IPS-15b (cell line): ENCODE results near the gene SH2D7.

Source experiments
- H3K27me3 ChIP-seq: one replicate; pipeline ENCODE4 v1.6.1; 2013; ENCODE audit warnings: low read length; ENCODE audit not compliant: control insufficient read depth, insufficient read depth
- H3K36me3 ChIP-seq: one replicate; pipeline ENCODE4 v1.6.1; 2013; ENCODE audit warnings: low read length; ENCODE audit not compliant: control insufficient read depth, insufficient read depth
- H3K4me1 ChIP-seq: one replicate; pipeline ENCODE4 v1.6.1; 2013; ENCODE audit warnings: mild to moderate bottlenecking, low read length; ENCODE audit not compliant: control insufficient read depth, insufficient read depth
- H3K4me3 ChIP-seq: one replicate; pipeline ENCODE4 v1.5.1; 2013; ENCODE audit warnings: low read depth, low read length
- H3K9ac ChIP-seq: one replicate; pipeline ENCODE4 v1.6.1; 2013; ENCODE audit warnings: low read depth, mild to moderate bottlenecking, low read length
- H3K9me3 ChIP-seq: one replicate; pipeline ENCODE4 v1.6.1; 2013; ENCODE audit warnings: mild to moderate bottlenecking, low read length; ENCODE audit not compliant: control insufficient read depth, insufficient read depth

SH2D7 gene

DNA sequence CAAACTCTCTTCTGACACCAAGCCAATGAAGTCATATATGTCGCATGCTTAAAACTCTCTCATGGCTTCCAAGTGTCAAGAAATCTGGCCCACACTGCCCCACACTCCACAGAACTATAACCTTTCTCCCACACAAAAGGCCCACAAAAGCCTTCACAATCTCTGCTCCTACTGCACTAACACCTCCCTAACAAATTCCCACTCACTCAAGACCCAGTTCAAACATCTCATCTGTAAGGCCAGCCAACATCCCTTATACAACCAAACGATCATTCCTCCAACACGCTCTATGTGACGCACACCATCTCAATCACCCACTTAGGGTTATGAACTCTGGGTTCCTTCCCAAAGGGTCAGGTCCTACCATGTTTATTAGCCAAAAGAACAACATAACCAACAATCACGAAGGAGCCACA is 28.4 kb upstream of the SH2D7 start:
- Histone ChIP-seq H3K36me3 (no peaks in the 10 kb centered on the region), H3K27me3 (no peaks in the 10 kb centered on the region), H3K9me3 (no peaks in the 10 kb centered on the region), H3K4me3 (no peak overlapping the region), H3K4me1 (peaks cover 8% of the 10 kb centered on the region), H3K9ac (no peak overlapping the region)

DNA sequence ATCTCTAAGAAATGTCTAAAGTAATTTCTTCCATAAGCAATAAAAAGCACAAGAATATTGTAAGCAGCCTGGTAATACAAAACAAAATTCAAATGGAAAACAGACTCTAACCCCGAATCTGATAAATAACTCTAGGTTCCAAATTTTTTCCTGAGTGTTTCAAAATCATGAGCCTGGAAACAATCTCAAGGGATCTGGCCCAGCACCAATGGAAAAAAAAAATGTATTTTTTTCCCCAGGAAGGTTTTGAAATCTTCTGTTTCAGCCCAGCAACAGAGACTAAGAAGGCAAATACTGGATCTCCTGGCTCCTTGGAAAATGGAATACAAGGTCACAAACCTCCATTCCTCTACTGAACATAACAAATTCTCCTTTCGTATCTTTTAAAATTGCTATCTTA is 27.8 kb upstream of the SH2D7 start:
- no peak overlapping the region for H3K9ac ChIP-seq
- H3K4me3 ChIP-seq = no peak overlapping the region
- H3K4me1 ChIP-seq = peaks cover 11% of the 10 kb centered on the region
- no peaks in the 10 kb centered on the region for H3K27me3 ChIP-seq
- no peaks in the 10 kb centered on the region for H3K36me3 ChIP-seq
- H3K9me3 ChIP-seq = no peaks in the 10 kb centered on the region

DNA sequence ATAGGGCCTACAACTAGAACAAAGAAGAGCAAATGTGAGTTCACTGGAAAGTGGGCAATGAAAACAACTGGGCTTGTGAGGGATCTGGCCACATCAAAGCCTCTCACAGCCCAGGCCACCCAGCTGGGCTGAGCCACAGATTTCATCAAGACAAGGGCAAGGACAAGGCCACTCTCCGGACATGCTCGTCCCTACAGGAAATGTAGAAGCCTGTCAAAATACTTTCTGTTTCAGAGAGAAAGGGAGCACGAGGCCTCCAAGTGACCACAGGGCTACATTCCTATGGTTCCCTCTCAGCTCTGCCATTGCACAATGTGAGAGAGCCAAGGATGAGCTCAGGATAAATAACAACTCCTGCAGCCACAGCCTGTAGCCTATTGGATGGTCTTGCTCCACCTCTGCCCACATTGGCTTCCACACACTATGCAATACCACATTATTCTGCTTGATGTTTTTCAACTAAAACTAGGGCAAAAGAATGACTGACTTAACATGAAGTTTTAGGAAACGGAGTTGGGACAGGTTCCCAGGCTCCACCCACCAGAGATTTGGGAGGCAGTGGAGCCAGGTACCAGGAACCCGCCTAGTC is 27.0 kb upstream of the SH2D7 start:
- Histone ChIP-seq H3K9me3 (no peaks in the 10 kb centered on the region), H3K27me3 (no peaks in the 10 kb centered on the region), H3K9ac (no peak overlapping the region), H3K4me1 (peaks cover 13% of the 10 kb centered on the region), H3K36me3 (no peaks in the 10 kb centered on the region), H3K4me3 (no peak overlapping the region)

DNA sequence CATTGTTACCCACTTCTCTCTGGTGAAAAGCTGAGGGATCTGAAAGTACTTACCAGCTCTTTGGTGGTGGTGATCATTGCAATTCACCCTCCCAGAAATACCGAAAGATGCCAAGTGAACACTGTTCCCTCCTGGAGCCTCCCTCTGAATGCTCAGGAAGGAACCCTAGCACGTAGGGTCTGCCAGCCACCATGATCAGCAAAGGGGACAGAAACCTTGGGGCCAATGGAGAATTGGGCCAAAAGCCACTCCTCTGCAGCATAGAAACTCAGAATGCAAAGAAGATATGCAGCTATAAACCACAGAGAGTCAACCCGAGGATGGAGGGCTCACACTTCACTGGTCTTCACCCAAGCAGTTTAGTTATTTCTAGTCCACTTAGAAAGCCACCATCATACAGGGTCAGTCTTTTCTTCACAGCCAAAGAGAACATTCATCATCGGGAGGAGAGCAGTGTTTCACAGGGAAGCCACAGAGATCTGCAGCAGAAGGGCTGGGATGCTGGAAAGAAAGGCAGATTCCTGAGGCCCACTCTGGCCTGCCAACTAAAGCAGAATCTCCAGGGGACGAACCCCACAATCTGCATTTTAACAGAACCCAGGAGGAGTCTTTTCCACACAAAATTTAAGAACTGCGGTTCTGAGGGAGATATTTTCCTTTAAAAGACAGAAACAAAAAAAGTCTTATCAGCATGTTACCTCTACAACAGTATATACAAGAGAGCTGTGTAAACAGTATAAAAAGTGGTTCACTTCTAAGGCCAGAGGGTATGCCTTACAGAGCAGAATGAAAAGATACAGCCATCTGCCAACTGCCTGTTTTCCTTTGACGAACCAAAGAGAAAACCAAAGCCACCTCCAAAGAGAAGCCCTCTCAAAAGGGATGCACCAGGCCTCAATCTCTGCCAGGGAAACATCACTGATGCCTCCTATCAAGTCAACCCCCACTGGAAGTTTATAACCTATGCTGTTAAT is 26.1 kb upstream of the SH2D7 start:
- no peaks in the 10 kb centered on the region for H3K36me3 ChIP-seq
- no peaks in the 10 kb centered on the region for H3K27me3 ChIP-seq
- no peak overlapping the region for H3K4me3 ChIP-seq
- H3K9me3 ChIP-seq = no peaks in the 10 kb centered on the region
- peaks cover 13% of the 10 kb centered on the region for H3K4me1 ChIP-seq
- no peak overlapping the region for H3K9ac ChIP-seq

DNA sequence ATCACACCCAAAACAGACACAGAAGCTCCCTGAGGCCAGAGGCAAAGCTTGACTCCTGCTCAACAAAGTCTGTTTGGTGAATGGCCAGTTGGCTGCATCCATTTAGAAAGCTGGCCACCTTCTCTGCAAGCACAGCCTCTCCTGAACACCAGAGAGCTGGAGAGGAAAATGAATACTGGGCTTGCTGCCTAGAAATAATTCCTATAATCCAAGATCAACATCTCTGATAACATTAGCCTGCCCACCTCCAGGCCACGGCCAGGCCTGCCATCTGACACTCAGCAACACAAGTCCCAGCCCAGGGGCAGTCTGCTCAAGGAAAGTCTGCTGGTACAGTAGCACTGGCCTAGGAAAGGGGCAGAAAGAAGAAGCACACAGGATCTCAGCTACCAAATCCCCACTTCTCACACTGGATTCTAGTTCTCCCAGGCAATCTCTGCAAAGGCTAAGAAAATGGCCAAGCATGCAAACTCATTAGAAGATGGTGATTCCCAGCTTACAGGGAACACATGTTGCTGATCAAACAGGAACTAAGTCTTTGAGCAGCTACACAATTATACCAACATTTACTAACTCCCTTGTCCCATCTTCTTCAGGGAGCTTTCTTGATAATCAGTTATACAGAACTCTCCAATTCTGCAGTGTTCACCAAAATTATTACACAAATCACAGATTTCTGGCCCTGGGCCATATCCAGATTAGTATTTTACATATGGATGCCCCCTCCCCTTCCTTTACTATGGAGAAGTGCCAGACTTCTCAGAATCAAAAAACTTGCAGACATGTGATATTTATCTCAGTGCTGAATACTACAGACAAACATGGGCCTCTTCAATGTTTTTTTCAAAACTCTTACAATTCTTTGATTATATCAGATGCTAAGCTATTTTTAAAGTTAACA is 24.8 kb upstream of the SH2D7 start:
- Histone ChIP-seq H3K9me3 (no peaks in the 10 kb centered on the region), H3K4me3 (no peak overlapping the region), H3K9ac (no peak overlapping the region), H3K27me3 (no peaks in the 10 kb centered on the region), H3K36me3 (no peaks in the 10 kb centered on the region), H3K4me1 (peaks cover 13% of the 10 kb centered on the region)

DNA sequence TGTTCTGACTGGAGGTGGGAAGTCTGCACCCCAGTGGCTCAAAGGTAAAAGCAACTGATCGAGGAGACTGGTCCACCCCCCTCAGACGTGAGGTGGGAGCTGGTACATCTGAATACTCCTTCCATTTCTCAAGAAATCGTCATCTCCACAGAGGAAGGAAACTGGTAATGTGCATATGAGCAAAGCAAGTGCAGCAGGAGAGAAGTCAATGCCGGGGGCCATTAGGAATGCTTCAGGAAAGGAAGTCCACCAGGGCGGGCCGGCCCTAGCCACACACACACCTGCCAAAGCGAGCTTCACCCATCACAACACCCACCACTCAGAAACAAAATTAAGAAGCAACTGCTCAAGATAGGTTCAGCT is 23.3 kb upstream of the SH2D7 start:
- Histone ChIP-seq H3K9ac (no peak overlapping the region), H3K36me3 (no peaks in the 10 kb centered on the region), H3K4me3 (no peak overlapping the region), H3K4me1 (peaks cover 13% of the 10 kb centered on the region), H3K27me3 (no peaks in the 10 kb centered on the region), H3K9me3 (no peaks in the 10 kb centered on the region)

DNA sequence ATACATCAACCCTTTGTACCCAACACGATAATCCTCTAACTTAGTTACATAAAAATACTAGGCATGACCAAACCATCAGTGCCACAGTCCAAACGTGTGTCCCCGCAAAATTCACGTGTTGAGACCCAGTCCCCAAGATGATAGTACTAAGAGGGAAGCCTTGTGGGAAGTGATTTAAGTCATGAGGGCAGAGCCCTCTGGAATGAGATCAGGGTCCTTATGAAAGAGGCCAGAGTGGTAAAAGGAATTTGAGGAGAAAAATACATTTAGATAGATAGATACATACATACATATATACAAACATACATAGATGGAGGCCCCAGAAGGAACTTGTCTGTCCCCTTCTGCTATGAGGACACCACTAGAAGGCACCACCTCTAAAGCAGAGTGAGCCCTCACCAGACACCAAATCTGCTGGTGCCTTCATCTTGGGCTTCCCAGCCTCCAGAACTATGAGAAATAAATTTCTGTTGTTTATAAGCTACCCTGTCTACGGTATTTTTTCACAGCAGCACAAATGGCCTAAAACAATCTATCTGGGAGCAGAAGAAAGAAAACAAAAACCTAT is 22.8 kb upstream of the SH2D7 start:
- no peak overlapping the region for H3K4me3 ChIP-seq
- H3K27me3 ChIP-seq = no peaks in the 10 kb centered on the region
- no peak overlapping the region for H3K9ac ChIP-seq
- H3K4me1 ChIP-seq = peaks cover 13% of the 10 kb centered on the region
- H3K9me3 ChIP-seq = no peaks in the 10 kb centered on the region
- H3K36me3 ChIP-seq = no peaks in the 10 kb centered on the region

DNA sequence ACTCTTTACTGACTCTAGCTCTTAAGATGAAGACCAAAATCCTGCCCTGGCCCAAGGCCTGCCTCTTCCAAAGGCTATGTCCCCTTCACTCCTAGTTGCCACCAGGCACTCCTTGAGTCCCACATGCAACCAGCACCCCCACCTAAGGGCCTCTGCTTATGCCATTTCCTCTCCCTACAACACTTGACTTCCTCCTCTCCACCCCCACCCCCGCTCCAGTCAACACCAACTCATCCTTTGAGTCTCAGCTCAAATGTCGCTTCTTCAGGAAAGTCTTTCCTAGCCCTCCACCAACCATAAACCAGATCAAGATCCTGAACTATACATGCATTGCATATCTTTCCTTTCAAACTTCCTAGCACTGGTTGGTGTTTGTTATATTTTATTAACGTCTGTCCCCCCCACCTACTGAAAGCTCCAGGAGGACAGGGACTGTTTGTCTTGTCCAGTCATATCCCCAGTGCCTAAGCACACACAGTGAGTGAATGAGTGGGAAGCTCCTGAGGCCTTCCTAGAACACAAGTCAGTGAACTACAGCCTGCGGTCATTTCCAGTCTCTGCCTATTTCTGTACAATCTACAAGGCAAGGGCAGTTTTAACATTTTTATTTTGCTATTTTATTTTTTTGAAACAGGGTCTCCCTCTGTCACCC is 22.2 kb upstream of the SH2D7 start:
- H3K27me3 ChIP-seq = no peaks in the 10 kb centered on the region
- no peaks in the 10 kb centered on the region for H3K9me3 ChIP-seq
- peaks cover 13% of the 10 kb centered on the region for H3K4me1 ChIP-seq
- no peak overlapping the region for H3K9ac ChIP-seq
- H3K36me3 ChIP-seq = no peaks in the 10 kb centered on the region
- no peak overlapping the region for H3K4me3 ChIP-seq

DNA sequence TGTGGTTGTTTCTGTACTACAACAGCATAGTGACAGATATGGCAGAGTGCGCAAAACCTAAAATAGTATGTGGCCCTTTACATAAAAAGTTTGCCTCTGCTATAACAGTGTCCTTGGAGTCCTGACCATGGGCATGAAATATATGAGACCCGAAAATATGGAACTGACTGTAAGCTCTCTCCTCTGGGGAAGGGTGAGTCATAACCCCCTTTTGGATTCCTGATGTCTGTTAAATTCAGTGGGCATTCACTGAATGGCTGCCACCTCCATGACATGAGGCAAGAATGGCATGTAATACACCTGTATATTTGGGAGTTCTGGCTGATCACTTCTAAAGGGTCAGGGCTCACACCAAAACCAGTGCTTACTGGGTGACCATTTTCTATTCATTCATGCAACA is 21.0 kb upstream of the SH2D7 start:
- Histone ChIP-seq H3K4me1 (peaks cover 13% of the 10 kb centered on the region), H3K27me3 (no peaks in the 10 kb centered on the region), H3K9ac (no peak overlapping the region), H3K9me3 (no peaks in the 10 kb centered on the region), H3K36me3 (no peaks in the 10 kb centered on the region), H3K4me3 (no peak overlapping the region)

DNA sequence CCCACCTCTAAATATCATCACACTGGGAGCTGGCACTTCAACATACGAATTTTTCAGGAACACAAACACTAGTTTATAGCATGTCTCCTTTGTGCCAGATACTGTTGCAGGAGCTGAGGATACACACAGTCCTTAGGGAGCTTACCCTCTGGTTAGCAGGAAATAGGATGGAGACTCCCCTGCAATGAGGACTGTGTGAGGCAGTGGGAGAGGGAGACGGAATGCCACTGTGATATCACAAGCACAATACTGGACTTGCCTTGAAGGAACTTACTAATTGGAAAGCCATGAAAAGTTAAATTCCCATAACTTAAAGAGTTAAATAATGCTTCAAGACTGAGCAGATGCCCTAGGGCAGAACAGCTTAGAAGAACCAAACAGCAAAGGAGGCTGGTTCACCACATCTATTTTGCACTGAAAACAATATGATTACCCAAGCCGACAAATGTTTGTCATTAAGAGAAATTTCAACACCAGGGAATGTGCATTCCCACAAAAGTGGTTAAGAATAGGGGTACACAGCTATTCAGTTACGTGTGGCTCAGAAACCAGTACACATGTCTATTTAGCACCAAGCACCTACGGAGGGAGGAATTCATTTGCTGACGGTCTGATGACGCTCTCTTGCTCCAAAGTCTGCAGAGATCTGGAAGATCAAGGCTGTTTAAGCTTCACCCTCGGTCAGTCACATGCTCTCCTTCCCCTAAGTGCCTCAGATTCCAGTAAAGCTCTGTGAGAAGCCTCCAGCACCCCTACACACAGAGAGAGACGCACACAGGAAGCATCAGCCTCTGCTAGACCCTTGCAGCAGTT is 20.1 kb upstream of the SH2D7 start:
- H3K9ac ChIP-seq = no peak overlapping the region
- no peak overlapping the region for H3K4me3 ChIP-seq
- H3K36me3 ChIP-seq = no peaks in the 10 kb centered on the region
- H3K9me3 ChIP-seq = no peaks in the 10 kb centered on the region
- H3K27me3 ChIP-seq = no peaks in the 10 kb centered on the region
- H3K4me1 ChIP-seq = peaks cover 13% of the 10 kb centered on the region
